SK-N-SH (cell line): ENCODE data around the gene ZFP64.

Source experiments
- CHD2 ChIP-seq: fragments of 150-350 bp; IDR thresholded peaks from 2 replicates; pipeline ENCODE4 v1.6.1; 2018; ENCODE audit warnings: low read length; ENCODE audit not compliant: partially characterized antibody
- EP300 ChIP-seq, 2 experiments: IDR thresholded peaks; 2 replicates each; pipeline versions ENCODE4 v1.4.0 to v1.6.1; 2012; ENCODE audit warnings: borderline replicate concordance in 1 of 2, low read depth in 1 of 2, low read length in 1 of 2
- FOSL2 ChIP-seq: IDR thresholded peaks from 2 replicates; pipeline ENCODE4 v1.4.0; 2012; ENCODE audit warnings: low read depth, mild to moderate bottlenecking, moderate library complexity, borderline replicate concordance
- JUND ChIP-seq: IDR thresholded peaks from 2 replicates; pipeline ENCODE4 v1.4.0; 2012
- NRF1 ChIP-seq: IDR thresholded peaks from 2 replicates; pipeline ENCODE4 v1.6.1; 2012; ENCODE audit warnings: low read depth, mild to moderate bottlenecking, low read length
- POLR2AphosphoS5 ChIP-seq: IDR thresholded peaks from 2 replicates; pipeline ENCODE4 v1.6.1; 2012; ENCODE audit warnings: low read depth, low read length
- RCOR1 ChIP-seq: fragments of 150-350 bp; IDR thresholded peaks from 2 replicates; pipeline ENCODE4 v1.6.1; 2017; ENCODE audit warnings: antibody characterized with exemption, low read length
- RFX5 ChIP-seq: IDR thresholded peaks from 2 replicates; pipeline ENCODE4 v1.6.1; 2012; ENCODE audit warnings: mild to moderate bottlenecking, improper control_type of control experiment, low read length
- SMC3 ChIP-seq: IDR thresholded peaks from 2 replicates; pipeline ENCODE4 v1.6.1; 2012; ENCODE audit warnings: low read depth, low read length, improper control_type of control experiment
- TAF1 ChIP-seq: IDR thresholded peaks from 2 replicates; pipeline ENCODE4 v1.6.1; 2012; ENCODE audit warnings: low read depth, mild to moderate bottlenecking, low read length, moderate library complexity, borderline replicate concordance
- USF1 ChIP-seq: IDR thresholded peaks from 2 replicates; pipeline ENCODE4 v1.4.0; 2012; ENCODE audit warnings: low read depth, borderline replicate concordance
- ZBTB33 ChIP-seq: IDR thresholded peaks from 2 replicates; pipeline ENCODE4 v1.4.0; 2012; ENCODE audit warnings: low read depth, borderline replicate concordance
- TF ChIP-seq, protein P1 (sequence below): fragments of 200-600 bp; sonication (generic); IDR thresholded peaks from 2 replicates; pipeline ENCODE4 v1.6.1; 2017; ENCODE audit warnings: antibody characterized with exemption, mild to moderate bottlenecking, moderate library complexity
- TF ChIP-seq, protein P2 (sequence below): IDR thresholded peaks from 2 replicates; pipeline ENCODE4 v1.6.1; 2012; ENCODE audit warnings: mild to moderate bottlenecking, low read depth, low read length, moderate library complexity

- TF ChIP-seq, protein P1, sequence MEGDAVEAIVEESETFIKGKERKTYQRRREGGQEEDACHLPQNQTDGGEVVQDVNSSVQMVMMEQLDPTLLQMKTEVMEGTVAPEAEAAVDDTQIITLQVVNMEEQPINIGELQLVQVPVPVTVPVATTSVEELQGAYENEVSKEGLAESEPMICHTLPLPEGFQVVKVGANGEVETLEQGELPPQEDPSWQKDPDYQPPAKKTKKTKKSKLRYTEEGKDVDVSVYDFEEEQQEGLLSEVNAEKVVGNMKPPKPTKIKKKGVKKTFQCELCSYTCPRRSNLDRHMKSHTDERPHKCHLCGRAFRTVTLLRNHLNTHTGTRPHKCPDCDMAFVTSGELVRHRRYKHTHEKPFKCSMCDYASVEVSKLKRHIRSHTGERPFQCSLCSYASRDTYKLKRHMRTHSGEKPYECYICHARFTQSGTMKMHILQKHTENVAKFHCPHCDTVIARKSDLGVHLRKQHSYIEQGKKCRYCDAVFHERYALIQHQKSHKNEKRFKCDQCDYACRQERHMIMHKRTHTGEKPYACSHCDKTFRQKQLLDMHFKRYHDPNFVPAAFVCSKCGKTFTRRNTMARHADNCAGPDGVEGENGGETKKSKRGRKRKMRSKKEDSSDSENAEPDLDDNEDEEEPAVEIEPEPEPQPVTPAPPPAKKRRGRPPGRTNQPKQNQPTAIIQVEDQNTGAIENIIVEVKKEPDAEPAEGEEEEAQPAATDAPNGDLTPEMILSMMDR: no peak
- no peak for TF ChIP-seq SMC3
- no peak for TF ChIP-seq RFX5
- no peak for TF ChIP-seq FOSL2
- TF ChIP-seq TAF1: no peak
- TF ChIP-seq NRF1: no peak
- TF ChIP-seq CHD2: no peak
- TF ChIP-seq, protein P2, sequence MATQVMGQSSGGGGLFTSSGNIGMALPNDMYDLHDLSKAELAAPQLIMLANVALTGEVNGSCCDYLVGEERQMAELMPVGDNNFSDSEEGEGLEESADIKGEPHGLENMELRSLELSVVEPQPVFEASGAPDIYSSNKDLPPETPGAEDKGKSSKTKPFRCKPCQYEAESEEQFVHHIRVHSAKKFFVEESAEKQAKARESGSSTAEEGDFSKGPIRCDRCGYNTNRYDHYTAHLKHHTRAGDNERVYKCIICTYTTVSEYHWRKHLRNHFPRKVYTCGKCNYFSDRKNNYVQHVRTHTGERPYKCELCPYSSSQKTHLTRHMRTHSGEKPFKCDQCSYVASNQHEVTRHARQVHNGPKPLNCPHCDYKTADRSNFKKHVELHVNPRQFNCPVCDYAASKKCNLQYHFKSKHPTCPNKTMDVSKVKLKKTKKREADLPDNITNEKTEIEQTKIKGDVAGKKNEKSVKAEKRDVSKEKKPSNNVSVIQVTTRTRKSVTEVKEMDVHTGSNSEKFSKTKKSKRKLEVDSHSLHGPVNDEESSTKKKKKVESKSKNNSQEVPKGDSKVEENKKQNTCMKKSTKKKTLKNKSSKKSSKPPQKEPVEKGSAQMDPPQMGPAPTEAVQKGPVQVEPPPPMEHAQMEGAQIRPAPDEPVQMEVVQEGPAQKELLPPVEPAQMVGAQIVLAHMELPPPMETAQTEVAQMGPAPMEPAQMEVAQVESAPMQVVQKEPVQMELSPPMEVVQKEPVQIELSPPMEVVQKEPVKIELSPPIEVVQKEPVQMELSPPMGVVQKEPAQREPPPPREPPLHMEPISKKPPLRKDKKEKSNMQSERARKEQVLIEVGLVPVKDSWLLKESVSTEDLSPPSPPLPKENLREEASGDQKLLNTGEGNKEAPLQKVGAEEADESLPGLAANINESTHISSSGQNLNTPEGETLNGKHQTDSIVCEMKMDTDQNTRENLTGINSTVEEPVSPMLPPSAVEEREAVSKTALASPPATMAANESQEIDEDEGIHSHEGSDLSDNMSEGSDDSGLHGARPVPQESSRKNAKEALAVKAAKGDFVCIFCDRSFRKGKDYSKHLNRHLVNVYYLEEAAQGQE: no peak
- no peak for TF ChIP-seq ZBTB33
- no peak for TF ChIP-seq RCOR1
- no peak for TF ChIP-seq POLR2AphosphoS5
- TF ChIP-seq EP300 (IDR thresholded peaks at IDR 0.05; ENCODE audit: borderline replicate concordance in 1 of 2, low read depth in 1 of 2, low read length in 1 of 2): no peak
- TF ChIP-seq USF1: no peak
- TF ChIP-seq JUND: no peak
These were observed 85.8 kb downstream of the ZFP64 start for GRCh38 chr20:52105442-52106422.
